ENCODE measurements around the gene PANX2.
"Not testable (repeated sequence)": the region's sequence is repeated elsewhere in the genome, so short reads cannot be mapped to it uniquely, and the experiment has no call there.

PANX2 gene

DNA sequence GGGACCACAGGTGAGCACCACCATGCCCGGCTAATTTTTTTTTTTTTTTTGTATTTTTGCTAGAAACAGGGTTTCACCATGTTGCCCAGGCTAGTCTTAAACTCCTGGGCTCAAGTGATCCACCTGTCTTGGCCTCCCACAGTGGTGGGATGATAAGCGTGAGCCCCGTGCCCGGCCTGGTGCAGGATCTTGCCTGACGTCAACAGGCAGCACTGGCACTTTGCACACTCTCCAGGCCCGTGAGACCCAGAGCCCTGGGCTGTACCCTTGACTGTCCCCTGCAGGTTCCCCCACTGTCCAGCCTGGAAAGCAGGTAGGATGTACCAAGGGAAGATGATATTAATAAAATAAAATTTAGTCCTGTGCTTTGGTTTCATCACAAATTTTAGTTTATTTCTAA, 29.1 kb upstream of the PANX2 start:
- DNase-seq = no peak
- TF ChIP-seq GATA1 (IDR thresholded peaks at IDR 0.05; ENCODE audit: low read depth, low read length) (no peak), POLR2A (IDR thresholded peaks at IDR 0.05; ENCODE audit: low read length) (no peak)

DNA sequence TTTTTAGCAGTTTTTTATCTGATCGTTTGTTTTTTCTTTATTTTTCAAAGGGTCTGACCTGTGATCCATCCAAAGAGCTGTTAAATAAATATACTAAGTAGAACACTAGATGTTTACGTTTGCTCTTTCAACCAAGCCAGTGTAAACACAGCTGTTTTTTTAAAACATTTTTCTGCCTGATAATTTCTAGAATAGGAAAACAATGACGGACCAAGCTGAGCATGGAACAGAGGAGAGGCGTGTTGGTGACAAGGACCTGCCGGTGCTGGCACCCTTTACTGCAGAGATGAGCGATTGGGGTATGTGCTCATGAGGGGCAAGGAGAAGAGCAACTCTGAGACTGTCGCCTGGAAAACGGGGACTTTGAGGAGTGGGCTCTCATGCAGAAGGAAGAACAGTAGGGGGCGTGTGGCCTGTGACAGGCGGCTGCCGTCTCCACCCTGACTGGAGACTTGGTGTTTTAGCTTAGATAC, 28.6 kb upstream of the PANX2 start:
- no peak for DNase-seq
- TF ChIP-seq POLR2A (IDR thresholded peaks at IDR 0.05; ENCODE audit: low read length) (no peak), GATA1 (IDR thresholded peaks at IDR 0.05; ENCODE audit: low read depth, low read length) (no peak)

DNA sequence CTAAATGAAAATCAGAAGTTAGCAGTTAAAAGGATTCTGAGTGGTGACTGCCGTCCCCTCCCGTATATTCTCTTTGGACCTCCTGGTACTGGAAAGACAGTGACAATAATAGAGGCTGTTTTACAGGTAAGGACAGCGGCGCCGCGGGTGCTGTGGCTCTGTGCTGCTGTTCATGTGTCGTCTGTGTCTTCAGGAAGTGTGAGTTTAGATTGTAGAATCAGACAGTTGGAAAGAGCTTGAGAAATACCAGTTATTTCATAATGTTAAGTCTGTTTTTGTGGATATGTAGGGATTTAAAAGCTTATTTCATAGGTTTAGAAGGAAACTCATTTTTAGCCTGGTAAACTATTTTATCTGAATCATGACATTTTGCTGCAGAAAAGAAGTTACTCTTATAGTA, 27.4 kb upstream of the PANX2 start:
- no peak for TF ChIP-seq GATA1 (IDR thresholded peaks at IDR 0.05; ENCODE audit: low read depth, low read length)
- TF ChIP-seq POLR2A (IDR thresholded peaks at IDR 0.05; ENCODE audit: low read length) = no peak
- DNase-seq = no peak

DNA sequence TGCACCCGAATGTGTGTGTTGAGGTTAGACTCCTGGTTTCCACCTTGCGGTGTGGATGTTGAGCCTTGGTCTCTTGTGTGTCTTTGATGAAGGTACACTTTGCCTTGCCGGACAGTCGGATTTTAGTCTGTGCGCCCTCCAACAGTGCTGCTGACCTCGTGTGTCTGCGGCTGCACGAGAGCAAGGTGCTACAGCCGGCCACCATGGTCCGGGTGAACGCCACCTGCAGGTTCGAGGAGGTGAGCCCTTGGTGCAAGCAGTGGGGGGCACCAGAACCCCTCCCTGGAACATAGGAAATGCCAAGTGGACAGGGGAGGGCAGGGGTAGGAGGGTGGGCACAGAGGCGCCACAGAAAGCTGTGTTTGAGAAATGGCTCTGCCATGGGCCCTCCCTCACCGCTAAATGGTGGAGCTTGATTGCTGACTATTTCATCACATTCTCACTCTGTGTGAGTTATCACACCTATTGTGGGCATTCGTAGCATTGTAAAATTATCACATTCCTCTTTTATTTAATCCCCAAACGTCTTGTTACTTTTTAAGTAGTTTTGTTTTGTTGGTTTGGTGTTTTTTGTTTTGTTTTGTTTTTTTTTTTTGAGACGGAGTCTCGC, 26.4 kb upstream of the PANX2 start:
- DNase-seq = peak in 1 of 2 experiments; percentile 36
- TF ChIP-seq POLR2A (IDR thresholded peaks at IDR 0.05; ENCODE audit: low read length) (no peak), GATA1 (IDR thresholded peaks at IDR 0.05; ENCODE audit: low read depth, low read length) (no peak)

DNA sequence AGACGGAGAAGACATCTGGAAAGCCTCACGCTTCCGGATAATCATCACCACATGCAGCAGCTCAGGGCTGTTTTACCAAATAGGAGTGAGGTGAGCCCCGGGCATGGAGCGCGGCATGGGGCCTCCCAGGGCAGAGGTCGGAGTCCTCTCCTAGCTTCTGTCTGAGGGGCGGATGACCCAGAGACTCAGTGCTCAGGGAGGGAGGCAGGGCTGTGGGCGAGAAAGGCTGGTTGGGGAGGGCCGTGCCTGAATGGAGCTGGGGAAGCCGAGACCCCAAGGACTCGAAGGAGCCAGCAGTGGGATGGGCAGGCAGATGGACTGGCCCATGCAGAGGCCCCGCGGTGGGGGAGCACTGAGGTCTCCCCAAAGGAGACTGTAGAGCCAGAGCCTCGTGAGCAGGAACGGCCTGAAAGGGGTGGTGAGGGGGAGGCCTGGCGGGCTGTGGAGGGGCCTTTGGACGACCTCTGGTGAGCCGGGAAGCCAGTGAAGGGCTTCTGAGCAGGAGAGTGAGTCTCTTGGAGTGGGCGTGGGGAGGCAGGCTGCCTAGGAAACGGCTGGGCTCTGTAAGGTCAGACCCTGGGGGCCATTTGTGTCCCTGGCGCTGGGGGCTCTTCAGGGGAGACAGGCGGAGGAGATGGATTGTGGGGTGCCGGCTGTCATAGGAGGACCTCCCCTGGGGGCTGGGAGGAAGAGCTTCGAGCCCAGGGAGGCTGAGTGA, 24.7 kb upstream of the PANX2 start:
- TF ChIP-seq POLR2A (IDR thresholded peaks at IDR 0.05; ENCODE audit: low read length) (no peak), GATA1 (IDR thresholded peaks at IDR 0.05; ENCODE audit: low read depth, low read length) (no peak)

DNA sequence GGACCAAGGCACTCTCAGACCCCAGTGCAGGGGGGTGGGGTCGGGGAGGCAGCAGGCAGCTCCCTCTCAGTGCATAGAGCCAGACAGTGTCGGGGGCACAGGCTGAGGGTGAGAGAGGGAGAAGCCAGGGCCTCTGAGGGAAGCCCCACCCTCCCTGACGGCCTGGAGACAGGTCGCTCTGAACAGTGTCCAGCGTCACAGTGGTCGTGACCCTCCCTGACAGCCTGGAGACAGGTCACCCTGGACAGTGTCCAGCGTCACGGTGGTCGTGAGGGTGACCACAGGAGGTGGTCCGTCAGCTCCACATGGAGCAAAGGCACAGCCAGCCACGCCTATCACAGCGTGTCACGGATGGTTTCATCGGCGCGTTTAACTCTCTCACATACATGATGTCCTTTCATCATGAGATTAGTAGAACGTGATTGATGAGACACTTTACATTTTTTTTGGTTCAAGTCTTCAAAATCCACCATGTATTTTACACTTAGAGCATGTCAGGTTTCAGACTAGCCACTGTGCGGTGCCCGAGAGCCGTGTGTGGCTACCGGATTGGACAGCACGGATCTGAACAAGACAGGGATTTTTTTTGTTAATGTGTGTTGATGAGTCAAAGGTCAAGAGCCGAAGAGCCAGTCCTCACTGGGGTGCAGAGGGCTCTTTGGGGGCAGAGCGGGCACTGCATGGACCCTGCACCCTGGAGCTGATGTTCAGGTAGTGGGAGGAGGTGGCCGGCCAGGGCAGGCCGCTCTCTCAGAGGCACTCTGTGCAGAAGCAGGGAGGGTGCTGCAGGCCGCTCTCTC, 23.9 kb upstream of the PANX2 start:
- peak; percentile 39 to 55 for DNase-seq

More for the DNA sequence above, 24.7 kb upstream of the PANX2 start:
- no peak for DNase-seq

DNA sequence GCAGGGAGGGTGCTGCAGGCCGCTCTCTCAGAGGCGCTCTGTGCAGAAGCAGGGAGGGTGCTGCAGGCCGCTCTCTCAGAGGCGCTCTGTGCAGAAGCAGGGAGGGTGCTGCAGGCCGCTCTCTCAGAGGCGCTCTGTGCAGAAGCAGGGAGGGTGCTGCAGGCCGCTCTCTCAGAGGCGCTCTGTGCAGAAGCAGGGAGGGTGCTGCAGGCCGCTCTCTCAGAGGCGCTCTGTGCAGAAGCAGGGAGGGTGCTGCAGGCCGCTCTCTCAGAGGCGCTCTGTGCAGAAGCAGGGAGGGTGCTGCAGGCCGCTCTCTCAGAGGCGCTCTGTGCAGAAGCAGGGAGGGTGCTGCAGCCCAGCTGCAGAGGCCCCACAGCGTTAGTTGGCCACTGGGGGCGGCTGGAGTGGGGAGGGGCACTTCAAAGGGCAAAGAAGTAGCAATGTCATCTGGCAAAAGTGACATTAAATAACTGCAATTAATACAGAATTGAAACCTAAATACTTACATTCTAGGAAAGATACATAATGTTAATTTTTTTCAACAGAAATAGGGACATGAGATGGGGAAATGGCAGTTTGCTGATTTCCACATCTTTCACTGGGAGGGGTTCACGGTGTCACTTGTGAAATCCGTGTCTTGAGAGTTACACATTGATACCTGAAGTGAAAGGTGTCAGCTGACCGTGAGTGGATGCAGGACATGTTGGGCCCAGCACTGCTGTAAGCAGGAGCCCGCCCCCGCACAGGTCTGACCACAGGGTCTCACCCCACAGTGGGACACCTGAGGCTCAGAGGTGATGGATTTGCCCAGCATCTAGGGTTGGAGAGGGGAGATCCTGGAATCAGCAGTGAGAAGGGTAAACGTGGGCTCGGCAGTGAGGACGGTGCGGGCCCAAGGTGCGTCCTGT, 23.0 kb upstream of the PANX2 start:
- not testable (repeated sequence) for DNase-seq

More for the DNA sequence above, 23.9 kb upstream of the PANX2 start:
- no peak for TF ChIP-seq GATA1 (IDR thresholded peaks at IDR 0.05; ENCODE audit: low read depth, low read length)
- TF ChIP-seq POLR2A (IDR thresholded peaks at IDR 0.05; ENCODE audit: low read length) = no peak

DNA sequence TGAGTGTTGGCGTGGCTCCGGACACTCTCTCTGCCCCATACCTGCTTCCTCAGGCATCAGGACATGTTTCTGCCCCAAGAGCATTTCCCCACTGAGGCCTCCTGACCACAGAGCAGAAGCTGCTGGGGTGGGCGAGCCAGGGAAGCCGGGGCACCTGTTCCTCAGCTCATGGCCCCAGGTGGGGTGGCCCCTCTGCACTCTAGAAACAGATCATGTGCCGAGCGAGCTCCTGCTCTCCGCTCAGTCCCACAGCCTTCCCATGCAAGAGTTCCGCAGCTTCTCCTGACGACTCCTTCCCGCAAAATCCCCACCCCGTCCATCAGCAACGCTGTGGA, 22.4 kb upstream of the PANX2 start:
- TF ChIP-seq GATA1 (IDR thresholded peaks at IDR 0.05; ENCODE audit: low read depth, low read length) (no peak), POLR2A (IDR thresholded peaks at IDR 0.05; ENCODE audit: low read length) (no peak)
- no peak for DNase-seq

DNA sequence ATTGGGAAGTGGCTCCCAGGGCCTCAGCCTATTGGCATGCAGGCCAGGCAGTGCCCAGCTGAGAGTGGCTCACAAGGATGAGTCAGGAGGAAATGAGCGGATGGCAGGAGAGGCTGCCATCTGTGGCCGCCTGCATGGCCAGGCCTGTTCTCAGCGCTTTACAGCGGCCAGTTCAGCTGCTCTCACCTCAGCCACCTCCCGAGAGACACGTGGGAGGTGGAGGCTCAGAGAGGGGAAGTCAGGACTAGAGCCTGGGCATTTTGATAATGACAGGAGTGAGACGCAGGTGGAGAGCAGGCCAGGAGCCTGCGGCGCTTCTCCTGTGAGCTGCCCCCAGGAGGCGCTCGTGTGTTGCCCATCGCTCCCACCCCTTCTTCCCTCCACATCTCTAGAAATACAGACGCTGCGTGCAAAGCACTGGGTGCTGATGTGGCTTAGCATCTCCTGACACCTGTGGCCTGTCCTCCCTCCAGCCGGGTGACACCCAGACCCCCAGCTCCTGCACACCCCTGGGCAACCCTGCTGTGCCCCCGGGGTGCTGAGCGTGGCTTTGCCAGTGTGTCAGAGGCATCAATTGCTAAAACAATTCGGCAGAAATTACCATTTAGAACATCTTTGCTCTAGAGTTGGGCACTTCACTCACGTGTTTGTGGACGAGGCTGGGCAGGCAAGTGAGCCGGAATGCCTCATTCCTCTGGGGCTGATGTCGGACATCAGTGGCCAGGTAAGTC, 21.4 kb upstream of the PANX2 start:
- DNase-seq = peak; percentile 72 to 86
- TF ChIP-seq POLR2A (IDR thresholded peaks at IDR 0.05; ENCODE audit: low read length) (no peak), GATA1 (IDR thresholded peaks at IDR 0.05; ENCODE audit: low read depth, low read length) (no peak)

DNA sequence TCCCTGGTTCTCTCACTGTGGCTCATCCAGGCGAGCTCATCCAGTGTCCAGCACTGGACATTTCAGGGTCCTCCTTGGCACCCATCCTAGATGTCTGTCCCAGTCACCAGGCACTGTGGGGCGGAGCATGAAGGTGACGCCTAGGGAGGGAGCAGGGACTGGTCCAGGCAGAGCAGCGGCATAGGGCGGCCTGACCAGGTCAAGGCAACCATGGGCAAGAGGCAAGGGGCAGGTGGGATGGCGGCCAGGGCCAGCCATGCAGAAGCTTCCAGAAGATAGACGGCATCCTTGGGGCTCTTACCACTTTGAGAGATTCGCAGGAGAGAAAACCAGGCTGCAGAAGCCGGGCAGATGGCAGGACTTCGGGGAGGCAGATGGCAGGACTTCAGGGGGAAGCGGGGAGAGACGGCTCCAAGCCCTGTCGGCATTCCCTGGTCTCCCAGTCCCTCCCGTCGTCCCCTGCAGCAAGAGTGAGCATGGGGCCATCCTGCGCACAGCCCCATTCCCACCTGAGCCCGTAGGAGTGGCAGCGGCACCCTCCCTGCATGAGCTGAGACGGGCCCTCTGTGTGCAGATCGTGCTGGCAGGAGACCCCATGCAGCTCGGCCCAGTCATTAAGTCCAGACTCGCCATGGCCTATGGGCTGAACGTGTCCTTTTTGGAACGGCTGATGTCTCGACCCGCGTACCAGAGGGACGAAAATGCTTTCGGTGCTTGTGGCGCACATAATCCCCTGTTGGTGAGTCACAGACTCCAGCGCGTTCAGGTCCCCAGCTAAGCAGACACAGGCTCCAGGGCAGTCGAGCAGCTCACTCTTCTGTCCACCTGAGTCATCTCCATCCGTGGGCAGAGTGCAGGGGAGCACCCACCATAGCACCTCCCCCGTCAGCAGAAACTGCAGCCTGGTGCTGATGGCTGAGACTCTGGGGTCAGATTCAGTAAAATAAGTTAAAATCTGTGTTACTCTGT, 20.1 kb upstream of the PANX2 start:
- no peak for DNase-seq
- TF ChIP-seq GATA1 (IDR thresholded peaks at IDR 0.05; ENCODE audit: low read depth, low read length) (no peak), POLR2A (IDR thresholded peaks at IDR 0.05; ENCODE audit: low read length) (no peak)

DNA sequence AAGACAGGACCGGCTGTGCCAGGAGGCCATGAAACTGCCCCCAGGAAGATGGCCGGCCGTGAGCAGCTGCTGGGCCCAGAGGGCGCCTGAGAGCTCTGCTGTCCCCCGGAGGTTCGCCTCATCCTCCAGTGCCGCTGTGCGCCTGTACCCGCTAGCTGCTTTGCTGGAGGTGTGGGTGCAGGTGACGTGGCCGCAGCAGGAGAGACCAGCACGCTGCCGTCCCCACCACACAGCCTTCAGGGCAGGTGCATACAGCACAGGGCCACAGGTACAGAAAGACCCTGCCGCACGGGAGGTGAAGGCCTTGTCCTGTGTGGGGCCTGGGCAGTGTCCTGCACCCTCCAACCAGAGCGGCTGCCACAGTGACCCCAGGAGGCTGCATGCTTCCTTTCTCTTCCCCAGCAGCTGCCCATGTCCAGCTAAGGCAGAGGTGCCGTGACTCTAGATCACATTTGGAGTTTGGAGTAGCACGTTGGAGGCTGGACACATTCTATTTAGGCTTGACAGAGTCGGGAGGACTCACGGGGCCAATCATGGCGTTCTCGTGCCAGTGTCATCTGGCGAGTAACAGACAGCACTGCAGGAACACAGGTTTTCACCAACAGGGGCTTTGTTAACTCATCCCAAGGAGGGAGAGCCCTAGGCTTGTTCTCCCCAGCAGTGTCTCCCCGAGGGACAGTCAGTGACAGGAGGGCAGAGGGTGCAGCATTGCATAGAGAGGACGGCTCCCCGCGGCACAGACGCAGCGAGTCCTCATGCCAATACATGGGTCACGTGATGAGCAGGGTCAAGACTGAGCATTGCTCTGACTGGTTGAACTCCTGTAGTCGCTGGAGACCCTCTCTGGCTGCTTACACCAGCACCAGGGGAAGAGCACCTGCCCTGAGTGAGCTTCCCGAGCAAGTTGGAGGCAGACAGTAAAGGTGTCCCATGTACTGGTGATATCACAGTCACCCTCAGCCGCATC, 18.7 kb upstream of the PANX2 start:
- TF ChIP-seq GATA1 (IDR thresholded peaks at IDR 0.05; ENCODE audit: low read depth, low read length) = no peak
- TF ChIP-seq POLR2A (IDR thresholded peaks at IDR 0.05; ENCODE audit: low read length) = no peak
- DNase-seq = no peak

Data from erythroblast (primary cell).